Fibroblast of lung (primary cell): ENCODE data around the gene ACO1. TPM values are rescaled to one million over a fixed set of nuclear protein-coding genes. Genes with fewer than 3 reads are reported as not detected.

Source experiments
- DNase-seq, 2 donors: peaks; one replicate each; pipeline versions ENCODE4 v3.0.0 to v3.0.0-alpha.2; 2010; ENCODE audit warnings: low read depth in 2 of 2
- H2AFZ ChIP-seq: 2 replicates; pipeline ENCODE4 v1.5.1; 2012; ENCODE audit warnings: low read length, control low read depth, inconsistent platforms
- H3K27ac ChIP-seq: 2 replicates; pipeline ENCODE4 v1.5.1; 2011; ENCODE audit warnings: low read length, control low read depth; ENCODE audit not compliant: insufficient read depth
- H3K27me3 ChIP-seq: 2 replicates; pipeline ENCODE4 v1.5.1; 2011; ENCODE audit warnings: mild to moderate bottlenecking, low read length; ENCODE audit not compliant: control insufficient read depth, insufficient read depth
- H3K36me3 ChIP-seq: 2 replicates; pipeline ENCODE4 v1.5.1; 2011; ENCODE audit warnings: low read length; ENCODE audit not compliant: control insufficient read depth, insufficient read depth
- H3K4me1 ChIP-seq: 2 replicates; pipeline ENCODE4 v1.5.1; 2011; ENCODE audit warnings: low read length; ENCODE audit not compliant: control insufficient read depth, insufficient read depth; ENCODE audit errors: extremely low read depth
- H3K4me2 ChIP-seq: 2 replicates; pipeline ENCODE4 v1.5.1; 2011; ENCODE audit warnings: low read length, control low read depth; ENCODE audit not compliant: insufficient read depth; ENCODE audit errors: extremely low read depth
- H3K4me3 ChIP-seq, 4 experiments: fragments of 200-600 bp in 1 of 4; sonication (generic) in 1 of 4; replicated peaks in 1 of 4; 2 replicates each; pipeline ENCODE4 v1.5.1; 2011 to 2016; ENCODE audit warnings: low read length in 4 of 4, low read depth in 3 of 4, mild to moderate bottlenecking in 3 of 4, control low read depth in 2 of 4, inconsistent platforms in 1 of 4, mixed read lengths in 1 of 4; ENCODE audit not compliant: insufficient read depth in 1 of 4; ENCODE audit errors: control extremely low read depth in 1 of 4
- H3K79me2 ChIP-seq: 2 replicates; pipeline ENCODE4 v1.5.1; 2012; ENCODE audit warnings: mild to moderate bottlenecking, low read length, inconsistent platforms; ENCODE audit not compliant: control insufficient read depth, insufficient read depth
- H3K9ac ChIP-seq: 2 replicates; pipeline ENCODE4 v1.5.1; 2011; ENCODE audit warnings: mild to moderate bottlenecking, low read length, control low read depth; ENCODE audit not compliant: insufficient read depth
- H3K9me3 ChIP-seq: 2 replicates; pipeline ENCODE4 v1.5.1; 2012; ENCODE audit warnings: low read depth, low read length; ENCODE audit not compliant: control insufficient read depth, insufficient read depth
- H4K20me1 ChIP-seq: 2 replicates; pipeline ENCODE4 v1.5.1; 2011; ENCODE audit warnings: low read length; ENCODE audit not compliant: control insufficient read depth, insufficient read depth; ENCODE audit errors: extremely low read depth
- CTCF ChIP-seq, 2 donors: IDR thresholded peaks in 1 of 2; conservative IDR thresholded peaks in 1 of 2; 1 replicate in 1 of 2; 2 replicates in 1 of 2; pipeline ENCODE4 v1.5.1; 2011 to 2012; ENCODE audit warnings: low read length in 2 of 2, control low read depth in 1 of 2, inconsistent platforms in 1 of 2, low read depth in 1 of 2, mild to moderate bottlenecking in 1 of 2
- EZH2 ChIP-seq: IDR thresholded peaks from 2 replicates; pipeline ENCODE4 v1.5.1; 2012; ENCODE audit warnings: low read length, control low read depth, mild to moderate bottlenecking; ENCODE audit errors: missing control alignments
- polyA plus RNA-seq, 2 donors: library from polyadenylated mRNA; depleted of rRNA in 1 of 2; stranded (reverse) in 1 of 2; unstranded in 1 of 2; fragments of >200 nt; gene quantifications; 2 replicates each; pipeline ENCODE4 v1.2.1, GENCODE V29; 2011 to 2012; ENCODE audit warnings: missing spikeins in 1 of 2
- total RNA-seq: library from RNA; depleted of rRNA; stranded (reverse); fragments of >200 nt; gene quantifications from 2 replicates; pipeline ENCODE4 v1.2.1, GENCODE V29; 2014

Gene ACO1
- total and polyA plus RNA-seq, 2 donors (not counting 1 experiment from before 2014, with no cell fraction given), result 77.8 to 158 TPM

- Histone ChIP-seq H3K36me3 (peaks cover 2% of the 10 kb centered on the region), H4K20me1 (peaks cover 2% of the 10 kb centered on the region), H3K4me2 (no peak overlapping the region), H3K4me3 (no peak overlapping the region), H3K9me3 (no peaks in the 10 kb centered on the region), H3K27me3 (no peaks in the 10 kb centered on the region), H3K9ac (no peak overlapping the region), H3K79me2 (no peaks in the 10 kb centered on the region), H3K4me1 (peaks cover 4% of the 10 kb centered on the region), H2AFZ (no peak overlapping the region), H3K27ac (no peak overlapping the region)
- TF ChIP-seq EZH2, result no peak
- no peak for TF ChIP-seq CTCF (conservative IDR thresholded peaks at IDR 0.05 in 1 of 2, IDR thresholded peaks at IDR 0.05 in 1 of 2; ENCODE audit: low read depth in 1 of 2, low read length in 2 of 2)
- DNase-seq, result no peak
Measured at GRCh38 chr9:32501868-32502267, 117.4 kb downstream of the ACO1 start.

- no peak overlapping the region for H3K9ac ChIP-seq
- H3K4me1 ChIP-seq, result peaks cover 4% of the 10 kb centered on the region
- H2AFZ ChIP-seq, result no peak overlapping the region
- no peaks in the 10 kb centered on the region for H3K27me3 ChIP-seq
- no peak overlapping the region for H3K4me2 ChIP-seq
- no peaks in the 10 kb centered on the region for H3K9me3 ChIP-seq
- peak; percentile 51 to 89 for DNase-seq
- no peak overlapping the region for H3K4me3 ChIP-seq
- no peak for TF ChIP-seq CTCF (conservative IDR thresholded peaks at IDR 0.05 in 1 of 2, IDR thresholded peaks at IDR 0.05 in 1 of 2; ENCODE audit: low read depth in 1 of 2, low read length in 2 of 2)
- TF ChIP-seq EZH2, result no peak
- H4K20me1 ChIP-seq, result peaks cover 2% of the 10 kb centered on the region
- H3K79me2 ChIP-seq, result no peaks in the 10 kb centered on the region
- peaks cover 2% of the 10 kb centered on the region for H3K36me3 ChIP-seq
- H3K27ac ChIP-seq, result no peak overlapping the region
Measured at GRCh38 chr9:32502464-32502863, 118.0 kb downstream of the ACO1 start.

- Histone ChIP-seq H3K27ac (no peak overlapping the region), H3K79me2 (no peaks in the 10 kb centered on the region)
Measured at GRCh38 chr9:32503008-32503407, 118.6 kb downstream of the ACO1 start.

More at GRCh38 chr9:32503008-32503407, 118.6 kb downstream of the ACO1 start:
- H3K4me1 ChIP-seq, result peaks cover 4% of the 10 kb centered on the region
- peaks cover 2% of the 10 kb centered on the region for H4K20me1 ChIP-seq
- DNase-seq, result no peak
- peaks cover 2% of the 10 kb centered on the region for H3K36me3 ChIP-seq
- no peak overlapping the region for H3K4me3 ChIP-seq
- no peaks in the 10 kb centered on the region for H3K27me3 ChIP-seq
- no peak for TF ChIP-seq EZH2
- no peak for TF ChIP-seq CTCF (conservative IDR thresholded peaks at IDR 0.05 in 1 of 2, IDR thresholded peaks at IDR 0.05 in 1 of 2; ENCODE audit: low read depth in 1 of 2, low read length in 2 of 2)
- no peaks in the 10 kb centered on the region for H3K9me3 ChIP-seq
- H3K9ac ChIP-seq, result no peak overlapping the region
- no peak overlapping the region for H2AFZ ChIP-seq
- no peak overlapping the region for H3K4me2 ChIP-seq

Other genes with a start within 250 kb of the ACO1 start
- 10.3 and 13.2 TPM in 2 replicates for gene RIGI, start 141.6 kb downstream of the ACO1 start, total RNA-seq
- 6.7 and 8.8 TPM in 2 replicates for gene RIGI, start 141.6 kb downstream of the ACO1 start, polyA plus RNA-seq
- 2.3 and 8.3 TPM in 2 replicates for gene SMIM27, start 167.7 kb downstream of the ACO1 start, total RNA-seq
- gene SMIM27, start 167.7 kb downstream of the ACO1 start, polyA plus RNA-seq, result 2.7 and 2.8 TPM in 2 replicates
- gene TOPORS, start 167.9 kb downstream of the ACO1 start, total RNA-seq, result 32.0 and 33.1 TPM in 2 replicates
- gene TOPORS, start 167.9 kb downstream of the ACO1 start, polyA plus RNA-seq, result 17.9 and 20.2 TPM in 2 replicates
- gene NDUFB6, start 188.5 kb downstream of the ACO1 start, total RNA-seq, result 21.8 and 35.5 TPM in 2 replicates
- 60.9 and 82.2 TPM in 2 replicates for gene NDUFB6, start 188.5 kb downstream of the ACO1 start, polyA plus RNA-seq